Activated naive CD4-positive, alpha-beta T cell treated with anti-CD3 and anti-CD28 coated beads, Interleukin-2, amount 50 U/mL, for 16 hours (primary cell): ENCODE data around the gene VWA1.
"Not testable (repeated sequence)": the region's sequence is repeated elsewhere in the genome, so short reads cannot be mapped to it uniquely, and the experiment has no call there.

Experiments
- DNase-seq: peaks from one replicate; pipeline ENCODE4 v3.0.0-alpha.2; 2020

VWA1 gene

GRCh38 chr1:1459711-1460110 lies 24.2 kb downstream of the VWA1 start:
- not testable (repeated sequence) for DNase-seq

GRCh38 chr1:1460540-1461130 lies 25.1 kb downstream of the VWA1 start:
- no peak for DNase-seq

- no peak for DNase-seq
Measured at GRCh38 chr1:1461721-1462317, 26.3 kb downstream of the VWA1 start.

- DNase-seq: no peak
Measured at GRCh38 chr1:1462318-1462966, 27.0 kb downstream of the VWA1 start.

- no peak for DNase-seq
Measured at GRCh38 chr1:1463312-1463711, 27.8 kb downstream of the VWA1 start.

- not testable (repeated sequence) for DNase-seq
Measured at GRCh38 chr1:1468196-1468985, 32.9 kb downstream of the VWA1 start.

- DNase-seq: no peak
Measured at GRCh38 chr1:1470626-1471388, 35.3 kb downstream of the VWA1 start.

- DNase-seq: peak; percentile 94
Measured at GRCh38 chr1:1471389-1472052, 36.0 kb downstream of the VWA1 start, which contains the start of gene ATAD3B. Gene ATAD3B (plus strand): TSS chr1:1471765. CDS start chr1:1471885, 120 bp downstream.

- DNase-seq: peak; percentile 25
Measured at GRCh38 chr1:1472053-1472876, 36.8 kb downstream of the VWA1 start.

- DNase-seq: not testable (repeated sequence)
Measured at GRCh38 chr1:1476011-1476410, 40.5 kb downstream of the VWA1 start.

GRCh38 chr1:1477206-1477605 lies 41.7 kb downstream of the VWA1 start:
- no peak for DNase-seq

- DNase-seq: no peak
Measured at GRCh38 chr1:1479547-1480487, 44.3 kb downstream of the VWA1 start.

- DNase-seq: not testable (repeated sequence)
Measured at GRCh38 chr1:1480488-1480867, 45.0 kb downstream of the VWA1 start.

GRCh38 chr1:1481811-1482210 lies 46.3 kb downstream of the VWA1 start:
- not testable (repeated sequence) for DNase-seq

- DNase-seq: no peak
Measured at GRCh38 chr1:1482856-1483255, 47.4 kb downstream of the VWA1 start.

GRCh38 chr1:1483714-1484113 lies 48.2 kb downstream of the VWA1 start:
- no peak for DNase-seq

- DNase-seq: not testable (repeated sequence)
Measured at GRCh38 chr1:1484976-1485750, 49.7 kb downstream of the VWA1 start.

GRCh38 chr1:1485755-1486317 lies 50.3 kb downstream of the VWA1 start:
- DNase-seq: not testable (repeated sequence)

- no peak for DNase-seq
Measured at GRCh38 chr1:1487701-1488100, 52.2 kb downstream of the VWA1 start.
